ENCODE results near the gene OR10A3. TPM values are rescaled to one million over a fixed set of nuclear protein-coding genes. Genes with fewer than 3 reads are reported as not detected.
"Not testable (repeated sequence)": the region's sequence is repeated elsewhere in the genome, so short reads cannot be mapped to it uniquely, and the experiment has no call there.

OR10A3 gene, protein sequence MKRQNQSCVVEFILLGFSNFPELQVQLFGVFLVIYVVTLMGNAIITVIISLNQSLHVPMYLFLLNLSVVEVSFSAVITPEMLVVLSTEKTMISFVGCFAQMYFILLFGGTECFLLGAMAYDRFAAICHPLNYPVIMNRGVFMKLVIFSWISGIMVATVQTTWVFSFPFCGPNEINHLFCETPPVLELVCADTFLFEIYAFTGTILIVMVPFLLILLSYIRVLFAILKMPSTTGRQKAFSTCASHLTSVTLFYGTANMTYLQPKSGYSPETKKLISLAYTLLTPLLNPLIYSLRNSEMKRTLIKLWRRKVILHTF
- not detected in 2 replicates for total RNA-seq (2021)
- Bru-seq, nascent RNA = not detected
- not detected for BruChase-seq, experiment 1, labeled RNA remaining after a 2-hour chase
- BruChase-seq, experiment 2, labeled RNA remaining after a 6-hour chase = not detected
- long read RNA-seq = 0 reads

DNA sequence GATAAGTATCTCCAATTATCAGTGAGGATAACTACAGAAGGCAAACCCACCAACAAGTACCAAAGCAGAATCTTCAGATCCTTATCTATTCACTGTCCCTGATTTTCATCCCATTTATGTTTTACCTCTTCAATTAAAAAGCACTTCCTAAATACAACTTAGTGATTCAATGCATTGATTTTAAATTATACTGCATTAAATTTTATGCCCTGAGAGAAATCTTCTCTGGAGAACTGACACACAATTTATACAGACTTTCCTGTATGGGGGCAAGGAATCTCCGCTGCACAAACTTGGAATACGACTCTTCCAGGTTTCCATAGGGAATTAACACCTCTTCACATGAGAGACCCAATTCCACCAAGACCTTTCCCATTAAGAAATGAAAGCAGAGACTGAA is at the start of gene OR10A3:
Gene OR10A3 (minus strand): TSS at position 101 of the 400 bp plus-strand sequence. CDS start 2,188 bp downstream, outside the sequence.
- CTCF ChIA-PET = no interaction called here
- H3K36me3 ChIP-seq (ENCODE audit: insufficient read depth, low read length, poor library complexity, severe bottlenecking) = no peaks in the 10 kb centered on the region
- BruUV-seq (replicated peaks) = no TSS peak
- no peak within 1 kb of the TSS for H3K27ac ChIP-seq (ENCODE audit: low read depth, low read length, poor library complexity, severe bottlenecking)
- H3K27me3 ChIP-seq (replicated peaks; ENCODE audit: insufficient read depth, low read depth, low read length, poor library complexity) = peaks cover 15% of the 10 kb centered on the region
- no peaks in the 10 kb centered on the region for H3K4me1 ChIP-seq (ENCODE audit: insufficient read depth, low read length, poor library complexity, severe bottlenecking)
- no peak for DNase-seq (ENCODE audit: low spot score)
- intact Hi-C loops (cut with micrococcal nuclease; ENCODE audit: unreplicated experiment) = no loop called here
- no peak within 1 kb of the TSS for H3K4me3 ChIP-seq (ENCODE audit: low read depth, low read length, poor library complexity, severe bottlenecking)
- TF ChIP-seq, protein P1, sequence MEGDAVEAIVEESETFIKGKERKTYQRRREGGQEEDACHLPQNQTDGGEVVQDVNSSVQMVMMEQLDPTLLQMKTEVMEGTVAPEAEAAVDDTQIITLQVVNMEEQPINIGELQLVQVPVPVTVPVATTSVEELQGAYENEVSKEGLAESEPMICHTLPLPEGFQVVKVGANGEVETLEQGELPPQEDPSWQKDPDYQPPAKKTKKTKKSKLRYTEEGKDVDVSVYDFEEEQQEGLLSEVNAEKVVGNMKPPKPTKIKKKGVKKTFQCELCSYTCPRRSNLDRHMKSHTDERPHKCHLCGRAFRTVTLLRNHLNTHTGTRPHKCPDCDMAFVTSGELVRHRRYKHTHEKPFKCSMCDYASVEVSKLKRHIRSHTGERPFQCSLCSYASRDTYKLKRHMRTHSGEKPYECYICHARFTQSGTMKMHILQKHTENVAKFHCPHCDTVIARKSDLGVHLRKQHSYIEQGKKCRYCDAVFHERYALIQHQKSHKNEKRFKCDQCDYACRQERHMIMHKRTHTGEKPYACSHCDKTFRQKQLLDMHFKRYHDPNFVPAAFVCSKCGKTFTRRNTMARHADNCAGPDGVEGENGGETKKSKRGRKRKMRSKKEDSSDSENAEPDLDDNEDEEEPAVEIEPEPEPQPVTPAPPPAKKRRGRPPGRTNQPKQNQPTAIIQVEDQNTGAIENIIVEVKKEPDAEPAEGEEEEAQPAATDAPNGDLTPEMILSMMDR (conservative IDR thresholded peaks at IDR 0.05; ENCODE audit: low read depth, low read length) = no peak
- no peak for TF ChIP-seq EZH2 (IDR thresholded peaks at IDR 0.05; ENCODE audit: borderline replicate concordance, low read depth, low read length, poor library complexity, severe bottlenecking)
- no peaks in the 10 kb centered on the region for H3K9me3 ChIP-seq (ENCODE audit: low read depth, low read length, poor library complexity, severe bottlenecking)
- POLR2A ChIA-PET (ENCODE audit: low non-redundant PET) = no interaction called here

DNA sequence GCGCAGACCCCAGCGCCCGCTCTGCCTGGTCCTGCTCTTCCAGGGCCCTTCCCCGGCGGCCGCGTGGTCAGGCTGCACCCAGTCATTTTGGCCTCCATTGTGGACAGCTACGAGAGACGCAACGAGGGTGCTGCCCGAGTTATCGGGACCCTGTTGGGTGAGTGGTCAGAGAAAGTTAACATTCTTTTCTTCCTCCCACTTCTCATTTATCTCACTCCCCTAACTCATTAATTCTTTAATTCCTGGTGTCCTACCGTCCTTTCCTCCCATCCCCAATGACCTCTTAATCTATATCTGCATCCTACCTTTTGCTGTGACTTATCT is 46.0 kb upstream of the OR10A3 start:
- CTCF ChIA-PET = interaction anchor here (0.6 to 1.0 kb wide), 3 partner anchors 92 to 112 kb away, joined by 3 to 6 read pairs (median 3); no protein-coding TSS in a partner anchor
- POLR2A ChIA-PET (ENCODE audit: low non-redundant PET); DNase-seq (ENCODE audit: low spot score); H3K36me3 ChIP-seq (ENCODE audit: insufficient read depth, low read length, poor library complexity, severe bottlenecking); H3K27me3 ChIP-seq (replicated peaks; ENCODE audit: insufficient read depth, low read depth, low read length, poor library complexity); H3K9me3 ChIP-seq (ENCODE audit: low read depth, low read length, poor library complexity, severe bottlenecking); intact Hi-C loops (cut with micrococcal nuclease; ENCODE audit: unreplicated experiment); BruUV-seq (replicated peaks); H3K4me1 ChIP-seq (ENCODE audit: insufficient read depth, low read length, poor library complexity, severe bottlenecking): not testable (repeated sequence)
- peak overlapping the region; percentile 89 for H3K4me3 ChIP-seq (ENCODE audit: low read depth, low read length, poor library complexity, severe bottlenecking)
- peak overlapping the region; percentile 76 for H3K27ac ChIP-seq (ENCODE audit: low read depth, low read length, poor library complexity, severe bottlenecking)

DNA sequence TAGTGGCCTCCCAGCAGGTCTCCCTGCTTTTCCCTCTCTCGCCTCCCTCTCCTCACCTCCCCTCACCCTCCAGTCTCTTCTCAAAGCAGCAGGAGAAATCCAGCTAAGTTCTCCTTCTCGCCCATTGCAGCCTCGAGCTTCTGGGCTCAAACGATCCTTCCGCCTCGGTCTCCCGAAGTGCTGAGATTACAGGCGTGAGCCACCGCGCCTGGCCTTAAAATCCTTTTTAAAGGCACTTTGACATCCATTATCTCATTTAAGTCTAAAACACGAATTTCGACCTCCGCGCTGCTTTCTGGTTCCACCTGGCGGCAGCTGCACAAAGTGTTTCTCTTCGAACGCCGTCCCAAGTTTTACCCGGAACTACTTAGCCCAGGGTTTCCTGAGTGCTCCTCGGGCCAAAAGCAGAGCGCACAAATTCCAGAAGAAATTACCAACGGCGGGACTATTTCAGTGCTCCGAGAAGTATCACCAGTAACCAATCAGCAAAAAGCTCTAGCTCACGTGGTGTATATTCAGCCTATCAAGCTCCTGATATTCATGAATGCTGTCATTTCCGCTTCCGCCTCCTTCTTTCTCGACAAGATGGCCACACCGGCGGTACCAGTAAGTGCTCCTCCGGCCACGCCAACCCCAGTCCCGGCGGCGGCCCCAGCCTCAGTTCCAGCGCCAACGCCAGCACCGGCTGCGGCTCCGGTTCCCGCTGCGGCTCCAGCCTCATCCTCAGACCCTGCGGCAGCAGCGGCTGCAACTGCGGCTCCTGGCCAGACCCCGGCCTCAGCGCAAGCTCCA is 45.5 kb upstream of the OR10A3 start, which contains the start of gene EIF3F:
Gene EIF3F (plus strand): TSS at position 570 of the 792 bp plus-strand sequence. CDS start 16 bp downstream, at position 586.
- H3K27me3 ChIP-seq (replicated peaks; ENCODE audit: insufficient read depth, low read depth, low read length, poor library complexity) = no peaks in the 10 kb centered on the region
- BruUV-seq (replicated peaks) = no TSS peak

More for the DNA sequence above, 45.5 kb upstream of the OR10A3 start, which contains the start of gene EIF3F:
- Histone ChIP-seq H3K4me1 (ENCODE audit: insufficient read depth, low read length, poor library complexity, severe bottlenecking) (peaks cover 5% of the 10 kb centered on the region), H3K9me3 (ENCODE audit: low read depth, low read length, poor library complexity, severe bottlenecking) (no peaks in the 10 kb centered on the region), H3K27ac (ENCODE audit: low read depth, low read length, poor library complexity, severe bottlenecking) (peak within 1 kb of the TSS; percentile 76), H3K4me3 (ENCODE audit: low read depth, low read length, poor library complexity, severe bottlenecking) (peak within 1 kb of the TSS; percentile 89), H3K36me3 (ENCODE audit: insufficient read depth, low read length, poor library complexity, severe bottlenecking) (peaks cover 7% of the 10 kb centered on the region)
- ChIA-PET POLR2A (ENCODE audit: low non-redundant PET) (interaction anchor here (0.6 kb wide), 1 partner anchor 1863 kb away, joined by 5 read pairs; no protein-coding TSS in a partner anchor), CTCF (interaction anchor here (0.5 to 1.0 kb wide), 5 partner anchors 9 to 113 kb away, joined by 3 to 6 read pairs (median 3); no protein-coding TSS in a partner anchor)
- peak; percentile 98 for DNase-seq (ENCODE audit: low spot score)
- TF ChIP-seq, protein P1 (conservative IDR thresholded peaks at IDR 0.05; ENCODE audit: low read depth, low read length) = peak; percentile 74
- no peak for TF ChIP-seq EZH2 (IDR thresholded peaks at IDR 0.05; ENCODE audit: borderline replicate concordance, low read depth, low read length, poor library complexity, severe bottlenecking)
- intact Hi-C loops (cut with micrococcal nuclease; ENCODE audit: unreplicated experiment) = loop anchor here (1.0 kb wide), 1 partner anchor 94 kb away; no protein-coding TSS in a partner anchor

Data from A673 (cell line).